HG03469 (cell line): Measurements from ENCODE around the gene TUSC2.
"Not testable (repeated sequence)": the region's sequence is repeated elsewhere in the genome, so short reads cannot be mapped to it uniquely, and the experiment has no call there.

Experiments
- ATAC-seq: cut with Tn5 transposase; IDR thresholded peaks from one replicate; pipeline ENCODE4 v1.9.1; 2021; ENCODE audit warnings: mild to moderate bottlenecking, moderate library complexity, moderate number of reproducible peaks; ENCODE audit not compliant: unreplicated experiment

The TUSC2 gene

DNA sequence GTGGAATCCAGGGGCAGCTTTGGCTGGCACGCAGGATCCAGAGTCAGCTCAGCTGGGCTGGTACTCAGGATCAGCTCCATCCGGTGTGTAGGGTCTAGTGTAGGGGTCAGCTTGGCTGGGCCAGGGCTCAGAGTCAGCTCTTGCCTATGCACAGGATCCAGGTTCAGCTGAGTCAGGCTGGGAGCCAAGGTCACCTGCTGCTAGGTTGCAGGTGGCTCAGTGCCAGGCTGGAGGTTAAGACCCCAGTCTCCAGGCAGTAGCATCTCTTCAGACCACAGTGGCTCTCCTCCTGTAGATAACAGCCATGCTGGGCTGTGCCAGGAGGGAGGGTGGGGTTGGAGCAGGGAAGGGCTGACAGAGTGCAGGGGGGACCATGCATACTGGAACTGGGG lies 30.6 kb downstream of the TUSC2 start:
- ATAC-seq = no peak

DNA sequence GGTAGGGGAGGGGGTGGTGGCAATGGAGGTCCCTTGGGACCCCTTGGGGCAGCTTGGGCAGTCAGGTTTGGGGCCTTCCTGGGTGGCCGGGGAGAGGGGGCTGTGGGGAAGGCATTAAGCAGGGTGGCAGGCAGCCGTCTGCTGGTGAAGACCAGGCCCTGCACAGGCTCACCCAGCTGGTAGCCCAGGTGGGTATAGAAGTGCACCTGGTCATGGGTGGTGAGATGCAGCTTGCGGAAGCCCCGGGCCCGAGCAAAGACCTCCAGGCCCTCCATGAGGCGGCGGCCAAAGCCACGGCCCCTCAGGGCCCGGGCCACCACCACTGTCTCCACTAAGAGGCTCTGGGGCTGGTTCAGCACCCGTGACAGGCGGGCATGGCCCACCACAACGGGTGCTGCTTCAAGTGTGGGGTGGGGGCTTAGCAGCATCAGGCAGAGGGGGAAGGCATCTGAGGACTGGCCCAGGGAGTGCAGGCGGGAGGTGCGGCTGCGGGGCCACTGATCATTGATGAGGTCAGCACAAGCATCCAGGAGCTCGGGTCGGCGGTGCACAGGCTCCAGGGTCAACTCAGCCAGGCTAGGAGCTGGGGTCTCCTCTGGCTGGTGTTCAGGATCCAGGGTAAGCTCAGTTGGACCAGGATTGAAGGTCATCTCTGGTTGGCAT lies 31.2 kb downstream of the TUSC2 start:
- ATAC-seq = no peak

DNA sequence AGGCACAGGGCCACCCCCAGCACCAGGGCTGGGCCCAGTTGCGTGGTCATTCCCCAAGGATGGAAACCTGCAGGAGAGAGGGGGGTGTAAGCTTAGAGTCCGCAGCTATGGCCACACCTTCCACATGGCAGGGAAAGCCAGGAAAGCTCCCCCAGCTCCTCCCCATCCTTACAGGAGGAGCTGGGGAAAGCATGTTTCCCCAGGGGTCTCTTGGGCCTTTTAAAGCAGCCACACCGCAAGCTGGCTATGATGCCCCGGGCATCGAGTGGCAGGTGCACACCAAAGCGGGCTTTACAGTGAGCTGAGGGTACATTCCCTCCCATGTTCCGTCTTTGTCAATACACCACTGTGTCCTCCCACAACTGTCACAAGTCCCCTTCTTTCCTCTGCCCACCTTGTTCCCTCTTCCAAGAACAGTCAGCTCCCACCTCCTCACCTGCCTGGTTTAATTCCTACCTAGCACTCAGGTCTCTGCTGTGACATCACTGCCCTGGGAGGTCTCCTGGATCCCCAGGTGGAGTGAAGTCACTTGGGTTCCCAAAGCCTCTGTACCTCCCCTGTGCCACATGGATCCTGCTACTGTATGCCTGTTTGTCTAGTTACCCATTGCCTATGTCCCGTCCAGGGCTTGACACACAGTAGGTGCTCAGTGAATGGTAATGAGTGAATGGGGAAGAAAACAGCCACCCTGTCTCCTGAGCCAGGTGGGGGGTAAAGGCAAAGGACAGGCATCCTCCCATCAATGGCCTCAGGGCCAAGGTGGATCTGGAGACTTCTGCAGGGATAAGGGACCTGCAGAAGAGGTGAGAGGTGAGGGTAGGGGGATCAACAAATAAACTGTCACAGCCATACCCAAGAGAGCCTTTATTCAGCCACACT lies 32.2 kb downstream of the TUSC2 start:
- ATAC-seq = no peak

DNA sequence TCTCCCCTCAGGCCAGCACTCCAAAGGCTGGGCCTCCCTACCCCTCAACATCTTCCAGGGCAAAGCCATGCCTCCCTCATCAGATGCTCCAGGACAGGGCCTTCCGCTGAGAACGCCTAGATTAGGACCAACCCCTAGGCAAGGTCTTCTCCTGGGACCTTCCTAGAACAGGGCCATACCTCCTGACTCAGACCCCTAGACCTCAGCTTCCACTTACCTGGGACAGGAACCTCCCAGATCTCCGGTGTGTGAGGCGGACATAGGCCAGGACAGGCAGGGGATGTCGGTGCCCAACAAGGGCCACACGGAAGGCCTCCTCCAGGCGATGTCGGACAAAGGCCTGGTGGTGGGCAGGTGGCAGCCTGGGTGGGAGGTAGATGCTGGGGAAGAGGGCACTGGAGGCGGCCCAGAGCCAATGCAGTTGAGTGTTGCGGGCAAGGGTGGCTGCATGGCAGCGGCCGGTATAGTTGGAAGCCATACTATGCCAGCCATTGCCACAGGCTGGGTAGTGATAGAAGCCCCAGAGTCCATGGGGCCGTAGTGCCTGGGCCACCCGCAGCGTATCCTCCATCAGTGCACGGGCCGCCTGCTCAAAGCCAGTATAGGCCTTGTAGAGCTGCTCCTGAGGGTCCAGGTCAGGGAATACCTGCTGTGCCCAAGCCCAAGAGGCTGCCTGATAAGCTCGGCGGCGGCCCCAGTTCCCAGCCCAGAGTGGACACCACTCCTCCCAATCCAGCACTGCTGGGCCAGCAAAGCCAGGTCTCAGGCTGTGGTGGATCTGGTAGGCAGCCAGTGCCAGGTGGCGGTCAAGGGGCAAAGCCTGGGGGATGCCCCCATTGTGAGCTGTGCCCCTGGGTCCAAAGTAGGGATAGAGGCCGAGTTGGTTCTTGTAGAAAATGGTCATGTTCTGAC lies 33.3 kb downstream of the TUSC2 start:
- ATAC-seq = no peak

DNA sequence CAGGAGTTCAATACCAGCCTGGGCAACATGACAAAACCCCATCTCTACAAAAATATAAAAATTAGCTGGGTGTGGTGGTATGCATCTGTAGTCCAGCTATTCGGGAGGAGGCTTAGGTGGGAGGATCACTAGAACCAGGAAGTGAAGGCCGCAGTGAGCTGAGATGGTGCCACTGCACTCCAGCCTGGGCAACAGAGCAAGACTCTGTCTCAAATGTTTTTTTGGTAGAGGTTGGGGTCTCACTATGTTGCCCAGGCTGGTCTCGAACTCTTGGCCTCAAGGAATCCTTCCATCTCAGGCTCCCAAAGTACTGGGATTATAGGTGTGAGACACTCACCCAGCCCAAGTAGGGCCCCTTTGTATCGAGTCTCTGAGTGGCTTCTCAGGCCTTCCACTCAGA lies 33.9 kb downstream of the TUSC2 start:
- ATAC-seq = no peak

DNA sequence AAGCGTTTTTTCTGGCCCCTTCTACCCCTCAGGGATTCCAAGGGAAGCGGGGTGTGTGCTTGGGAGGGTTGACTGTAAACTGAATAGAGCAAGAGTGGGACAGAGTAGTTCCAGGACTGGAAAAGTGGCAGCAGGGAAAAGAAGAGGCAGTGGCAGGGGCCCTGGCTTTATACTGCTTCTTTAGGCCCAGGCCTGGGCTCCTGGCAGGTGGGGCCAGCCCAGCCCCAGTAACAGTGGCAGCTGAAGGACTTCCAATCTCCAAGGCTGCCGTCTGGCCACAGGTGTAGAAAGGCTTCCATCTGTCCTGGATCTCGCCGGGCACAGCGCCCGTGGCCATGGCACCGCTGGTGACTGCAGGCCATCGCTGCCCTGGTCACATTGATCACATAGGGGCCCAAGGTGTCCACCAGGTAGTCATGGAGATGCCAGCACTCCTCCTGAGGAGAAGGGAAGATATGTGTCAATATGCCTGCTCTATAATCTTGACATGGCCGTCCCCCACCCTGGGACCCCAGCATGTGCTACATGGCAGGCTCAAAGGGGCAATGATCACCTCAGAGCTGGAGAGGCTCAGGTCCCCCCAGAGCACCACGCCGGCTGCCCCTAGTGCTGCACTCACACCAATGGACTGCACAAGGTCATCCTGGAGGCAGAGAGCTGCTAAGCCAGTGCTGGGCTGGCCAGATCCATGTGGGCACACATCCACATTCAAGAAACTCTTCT lies 34.8 kb downstream of the TUSC2 start:
- ATAC-seq = no peak

DNA sequence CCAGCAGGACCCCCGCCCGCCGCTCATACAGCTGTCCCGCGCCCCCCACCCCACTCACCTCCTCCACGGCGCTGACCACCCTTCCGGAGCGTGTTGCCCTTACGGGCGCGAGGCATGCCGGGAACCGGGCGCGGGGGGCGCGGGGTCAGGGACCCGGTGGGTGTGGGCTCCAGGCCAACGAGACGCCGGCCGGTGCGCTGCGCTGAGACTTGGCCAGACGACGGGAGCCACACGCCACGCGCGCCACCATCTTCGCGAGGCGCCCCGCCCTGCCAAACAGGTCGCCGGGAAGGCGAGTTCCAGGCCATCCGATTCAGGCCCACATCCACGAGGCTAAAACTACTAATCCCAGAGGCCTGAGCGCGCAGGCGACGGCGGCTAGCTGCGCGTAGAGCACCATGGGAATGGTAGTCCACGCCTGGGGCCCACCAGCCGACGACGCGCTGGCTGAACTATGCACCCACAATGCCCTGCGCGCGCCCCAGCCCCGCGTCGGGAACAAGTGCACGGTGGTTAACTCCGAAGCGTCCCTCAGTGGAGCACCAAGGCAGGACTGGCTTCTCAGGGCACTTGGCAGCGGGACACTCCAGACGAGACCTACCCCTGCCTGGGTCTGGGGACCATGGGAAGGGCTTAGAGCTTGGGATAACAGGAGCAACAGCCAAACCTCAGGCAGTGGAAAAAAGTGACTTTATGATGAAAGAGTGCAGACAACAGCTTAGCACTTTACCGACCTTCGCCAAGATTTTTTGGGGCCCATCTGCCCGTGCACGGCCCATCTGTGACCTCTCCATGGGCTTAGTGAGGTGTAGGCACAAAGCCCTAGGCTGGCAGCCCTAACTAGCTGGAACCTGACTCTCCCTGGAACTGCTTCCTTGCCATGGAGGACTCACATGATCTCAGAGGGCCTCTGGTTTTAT lies 35.6 kb downstream of the TUSC2 start, which contains the start of gene IFRD2:
Gene IFRD2 (minus strand): TSS at position 271 of the 920 bp plus-strand sequence. CDS start 155 bp downstream, at position 116.
- peak; percentile 81 for ATAC-seq

DNA sequence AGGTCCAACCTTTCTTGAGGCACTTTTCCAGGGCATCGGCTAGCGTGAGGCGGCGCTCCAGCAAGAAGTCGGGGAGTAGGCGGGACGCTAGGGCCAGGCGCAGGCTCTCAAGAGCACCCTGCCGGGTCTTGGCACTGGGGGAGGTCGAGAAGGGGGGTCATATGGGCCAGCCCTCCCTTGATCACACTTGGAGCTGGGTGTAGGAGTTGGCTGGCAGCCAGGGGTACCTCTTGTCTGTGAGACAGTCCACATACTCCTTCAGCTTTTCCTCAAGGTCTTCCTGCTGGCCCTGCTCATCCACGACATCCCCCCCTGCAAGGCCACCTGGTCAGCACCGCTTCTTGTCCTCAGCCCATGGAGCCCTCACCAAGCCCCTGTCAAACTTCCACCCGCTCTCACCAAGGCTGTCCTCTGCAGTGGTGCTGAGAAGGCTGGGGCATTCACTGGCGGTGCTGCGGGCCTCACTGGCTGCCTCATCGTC lies 37.8 kb downstream of the TUSC2 start:
- no peak for ATAC-seq

DNA sequence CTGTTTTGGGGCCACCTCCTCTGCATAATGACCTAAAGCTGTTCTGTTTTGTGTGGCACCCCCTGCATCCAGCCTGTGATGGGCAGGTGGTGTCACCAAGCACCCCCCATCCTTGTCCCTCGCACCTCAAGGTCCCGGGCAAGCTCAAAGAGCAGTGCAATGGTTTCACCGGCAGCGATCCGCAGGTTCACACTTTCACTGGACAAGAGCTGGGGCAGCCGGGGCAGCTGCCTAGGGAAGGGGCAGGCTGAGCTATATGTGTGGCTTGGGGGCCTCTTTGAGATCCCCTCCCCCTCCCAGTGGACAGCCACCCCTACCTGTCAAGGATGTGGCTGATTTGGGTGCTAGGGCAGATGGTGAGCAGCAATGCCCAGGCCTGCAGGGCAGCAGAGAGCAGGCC lies 38.9 kb downstream of the TUSC2 start:
- ATAC-seq = no peak

DNA sequence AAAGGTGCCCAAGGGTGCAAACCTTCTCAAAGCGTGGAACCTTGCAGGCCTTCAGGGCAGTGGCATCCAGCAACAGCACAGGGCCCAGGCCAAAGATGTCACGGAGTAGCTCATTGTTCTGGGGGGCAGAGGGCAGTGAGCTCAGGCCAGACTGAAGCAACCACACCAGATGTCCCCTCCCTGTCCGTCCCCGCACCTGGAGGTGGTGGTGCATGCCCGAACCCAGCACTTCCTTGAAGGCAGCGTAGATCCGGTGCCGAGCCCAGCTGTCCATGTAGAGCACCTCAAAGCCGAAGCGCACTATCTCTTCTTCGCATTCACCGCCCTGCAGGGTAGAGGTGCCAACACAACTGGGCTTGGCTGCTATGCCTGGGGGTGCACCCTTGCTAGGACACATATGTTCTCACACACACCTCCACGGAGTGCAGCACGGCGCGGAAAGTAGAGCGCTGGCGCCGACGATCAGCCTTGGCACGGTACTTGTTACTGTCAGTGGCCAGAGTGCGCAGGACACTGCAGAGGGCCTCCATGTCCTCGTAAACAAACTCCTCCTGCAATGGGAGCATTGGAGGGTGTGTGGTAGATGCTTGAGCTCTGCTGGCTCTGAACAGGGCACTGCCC lies 39.5 kb downstream of the TUSC2 start:
- ATAC-seq = no peak

DNA sequence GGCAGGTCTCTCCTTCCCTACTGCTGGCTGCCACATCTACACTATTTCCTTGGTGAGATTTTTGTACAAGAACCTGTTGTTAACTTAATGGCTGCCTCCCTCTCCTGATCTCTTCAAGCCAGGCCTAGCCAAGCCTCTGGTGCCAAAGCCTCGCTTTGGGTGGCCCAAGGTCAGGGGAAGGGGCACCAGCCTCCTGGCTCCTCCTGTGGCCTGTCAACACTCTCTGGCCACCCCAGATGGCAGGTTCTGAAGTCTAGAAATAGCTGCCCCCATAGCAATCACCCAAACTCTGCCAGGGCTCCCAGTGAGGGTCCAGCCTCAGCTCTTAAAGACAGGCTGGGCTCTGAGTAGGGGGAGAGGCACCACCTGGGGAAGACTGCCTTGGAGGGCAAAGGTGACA lies 40.8 kb downstream of the TUSC2 start:
- ATAC-seq = no peak

DNA sequence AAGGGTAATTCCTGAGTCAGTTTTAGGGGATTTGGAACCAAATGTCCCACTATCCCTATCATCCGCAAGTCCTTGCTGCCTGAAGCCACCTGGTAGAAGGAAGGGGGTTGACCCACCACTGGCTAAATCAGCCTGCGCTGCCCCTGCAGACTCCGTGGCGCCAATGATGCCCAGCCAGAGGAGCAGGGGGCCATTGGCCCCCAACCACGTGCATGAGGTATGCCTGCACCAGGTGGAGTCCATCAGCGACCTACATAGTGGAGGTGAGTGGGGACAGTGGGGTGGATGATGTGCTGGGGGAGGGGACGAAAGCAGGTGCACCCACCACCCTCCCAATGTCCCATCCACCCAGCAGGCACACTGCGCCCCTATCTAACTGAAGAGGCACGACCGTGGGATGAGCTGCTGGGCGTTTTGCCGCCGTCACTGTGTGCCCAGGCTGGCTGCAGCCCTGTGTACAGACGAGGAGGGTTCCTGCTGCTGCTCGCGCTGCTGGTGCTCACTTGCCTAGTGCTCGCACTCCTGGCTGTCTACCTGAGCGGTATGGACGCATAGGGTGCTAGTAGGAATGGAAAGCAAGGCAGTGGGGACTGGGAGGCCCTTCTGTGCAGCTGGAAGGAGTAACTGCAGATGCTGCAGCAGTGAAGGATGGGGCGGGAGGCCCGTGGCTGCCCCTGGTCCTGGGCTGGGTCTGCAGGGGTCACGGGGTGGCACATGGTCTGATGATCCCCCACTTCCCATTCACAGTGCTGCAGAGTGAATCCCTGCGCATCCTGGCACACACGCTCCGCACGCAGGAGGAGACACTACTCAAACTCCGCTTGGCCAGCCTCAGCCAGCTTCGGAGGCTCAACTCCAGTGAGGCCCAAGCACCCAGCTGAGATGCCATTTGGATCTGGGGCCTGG lies 41.4 kb downstream of the TUSC2 start:
- no peak for ATAC-seq

DNA sequence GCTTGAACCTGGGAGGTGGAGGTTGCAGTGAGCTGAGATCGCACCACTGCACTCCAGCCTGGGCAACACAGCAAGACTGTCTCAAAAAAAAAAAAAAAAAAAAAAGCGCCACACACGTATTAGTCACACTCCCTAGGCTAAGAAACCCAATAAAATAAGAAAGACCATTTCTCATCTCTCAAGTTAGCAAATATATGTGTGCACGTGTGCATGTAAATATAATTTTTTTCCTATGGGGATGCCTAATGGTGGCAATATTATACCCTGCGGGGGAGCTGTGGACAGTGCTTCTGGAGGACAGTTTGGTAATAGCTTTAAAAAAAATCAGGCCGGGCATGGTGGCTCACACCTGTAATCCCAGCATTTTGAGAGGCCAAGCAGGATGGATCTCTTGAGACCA lies 43.9 kb downstream of the TUSC2 start:
- ATAC-seq = not testable (repeated sequence)

DNA sequence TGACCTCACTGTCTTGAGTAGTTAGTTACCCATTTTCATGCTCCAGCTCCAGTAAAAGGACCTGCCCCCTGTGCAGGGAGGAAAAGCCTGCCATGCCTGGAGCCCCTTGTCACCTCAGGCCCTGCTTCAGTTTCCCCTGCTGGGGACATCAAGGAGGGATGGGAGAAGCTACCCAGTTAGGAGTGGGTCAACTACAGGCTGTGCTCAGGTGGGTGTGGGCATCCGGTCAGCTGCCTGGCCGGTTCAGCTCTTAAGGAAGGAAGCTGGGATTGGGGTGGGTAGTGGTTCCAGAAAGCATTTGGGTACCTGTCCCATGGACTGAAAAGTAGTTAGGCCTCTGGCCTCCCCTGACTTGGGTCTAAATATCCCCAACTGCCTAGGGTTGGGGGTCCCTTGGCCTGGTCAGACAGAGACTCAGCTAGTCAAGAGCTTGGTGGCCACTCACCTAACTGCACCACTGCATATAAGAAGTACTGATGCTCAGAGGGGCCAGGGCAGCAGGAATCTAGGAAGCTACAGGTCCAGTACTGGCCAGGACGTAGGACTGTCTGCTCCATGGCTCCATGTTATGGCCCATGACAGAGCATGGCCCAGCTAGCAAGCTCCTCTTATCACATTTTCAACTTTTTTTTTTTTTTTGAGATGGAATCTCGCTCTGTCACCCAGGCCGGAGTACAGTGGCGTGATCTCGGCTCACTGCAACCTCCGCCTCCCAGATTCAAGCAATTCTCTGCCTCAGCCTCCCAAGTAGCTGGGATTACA lies 48.6 kb downstream of the TUSC2 start:
- ATAC-seq = no peak

DNA sequence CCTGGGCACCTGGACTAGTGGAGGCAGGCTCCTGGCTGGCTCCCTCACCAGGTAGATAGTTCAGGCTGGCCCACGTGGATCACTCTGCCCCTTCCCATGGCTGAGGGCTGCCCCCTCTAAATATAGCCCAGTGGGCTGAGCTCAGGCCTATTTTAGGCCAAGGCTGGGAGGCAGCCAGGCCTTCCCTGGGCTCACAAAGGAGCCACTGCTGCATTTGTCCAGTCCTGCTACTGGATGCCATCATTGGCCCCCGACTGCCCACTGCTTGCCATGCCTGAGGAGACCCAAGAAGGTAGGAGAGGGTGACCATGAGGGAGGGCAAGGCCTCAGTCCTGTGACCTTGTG lies 49.2 kb downstream of the TUSC2 start, which contains the start of gene LSMEM2:
Gene LSMEM2 (plus strand): TSS at position 208 of the 345 bp plus-strand sequence. CDS start 27 bp downstream, at position 235.
- ATAC-seq = no peak

DNA sequence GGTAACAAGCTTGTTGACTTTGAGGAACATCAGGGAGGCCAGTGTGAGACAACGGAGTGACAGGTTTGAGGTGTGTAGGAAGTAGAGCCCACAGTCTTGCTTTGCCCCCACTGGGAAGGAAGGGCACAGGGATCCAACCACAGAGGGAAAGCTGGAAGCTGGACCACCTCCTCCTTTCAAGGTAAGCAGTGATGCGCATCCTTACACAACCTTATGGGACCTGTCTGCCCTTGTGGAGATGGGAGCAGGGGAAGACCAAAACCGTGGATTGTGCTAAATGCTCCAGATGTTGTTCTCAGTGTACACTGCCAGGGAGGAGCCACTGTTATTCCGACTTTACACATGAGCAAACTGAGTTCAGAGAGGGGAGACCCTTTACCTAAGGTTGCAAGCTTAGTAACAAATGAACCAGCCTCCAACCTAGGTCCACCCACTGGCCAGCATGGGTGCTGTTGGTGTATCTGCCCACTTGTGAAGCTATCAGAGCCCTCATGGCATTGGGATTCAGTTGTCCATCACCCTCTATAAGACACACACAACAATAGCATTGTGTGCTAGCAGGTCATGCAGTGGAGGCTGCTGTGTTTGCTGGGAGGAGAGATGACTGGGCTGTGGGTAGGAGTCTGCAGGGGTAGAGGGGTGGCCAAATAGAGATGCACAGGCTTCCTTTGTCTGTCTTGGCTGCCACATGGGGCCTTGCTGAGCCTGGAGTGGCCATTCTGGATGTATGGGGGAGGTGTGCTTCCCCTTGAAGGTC lies 49.7 kb downstream of the TUSC2 start:
- ATAC-seq = no peak
